Tibial artery (tissue), 4 donors: ENCODE results near the gene SYNM.
A peak's percentile ranks its signal among the peaks of the same experiment; 100 is the strongest.

ENCODE experiments used
- DNase-seq, 2 donors: peaks; one replicate each; pipeline ENCODE4 v3.0.0-alpha.2; 2019
- H3K27ac ChIP-seq, 2 donors: fragments of 200-600 bp; sonication (generic) in 1 of 2; 1 replicate in 1 of 2; 2 replicates in 1 of 2; pipeline ENCODE4 v1.5.1; 2018 to 2019; ENCODE audit warnings: mild to moderate bottlenecking in 1 of 2
- H3K27me3 ChIP-seq, 2 donors: fragments of 200-600 bp; sonication (generic) in 1 of 2; one replicate each; pipeline versions ENCODE4 v1.5.1 to v1.6.0; 2016 to 2019
- H3K36me3 ChIP-seq, 3 donors: fragments of 200-600 bp; sonication (generic) in 2 of 3; one replicate each; pipeline ENCODE4 v1.5.1; 2016 to 2019; ENCODE audit warnings: mild to moderate bottlenecking in 2 of 3
- H3K4me1 ChIP-seq, 4 donors: fragments of 200-600 bp; sonication (generic) in 2 of 4; 1 replicate in 3 of 4; 2 replicates in 1 of 4; pipeline ENCODE4 v1.5.1; 2016 to 2019
- H3K4me3 ChIP-seq, 2 donors: fragments of 200-600 bp; sonication (generic) in 1 of 2; 1 replicate in 1 of 2; 2 replicates in 1 of 2; pipeline ENCODE4 v1.5.1; 2018 to 2019; ENCODE audit warnings: mild to moderate bottlenecking in 2 of 2
- H3K9me3 ChIP-seq, 3 donors: fragments of 200-600 bp; sonication (generic) in 1 of 3; one replicate each; pipeline ENCODE4 v1.5.1; 2016 to 2019
- CTCF ChIP-seq, 2 experiments: fragments of 200-600 bp in 1 of 2; fragments of 450-650 bp in 1 of 2; IDR thresholded peaks; one replicate each; pipeline ENCODE4 v1.5.1; 2017 to 2019; ENCODE audit warnings: antibody characterized with exemption in 2 of 2, mild to moderate bottlenecking in 1 of 2, moderate library complexity in 1 of 2
- intact Hi-C: fragments of 100-400 bp; cut with DNase I; formaldehyde crosslinking; loops from one replicate; pipeline ENCODE4 v1.15.0; 2023; ENCODE audit warnings: low total_unique reads

SYNM gene

DNA sequence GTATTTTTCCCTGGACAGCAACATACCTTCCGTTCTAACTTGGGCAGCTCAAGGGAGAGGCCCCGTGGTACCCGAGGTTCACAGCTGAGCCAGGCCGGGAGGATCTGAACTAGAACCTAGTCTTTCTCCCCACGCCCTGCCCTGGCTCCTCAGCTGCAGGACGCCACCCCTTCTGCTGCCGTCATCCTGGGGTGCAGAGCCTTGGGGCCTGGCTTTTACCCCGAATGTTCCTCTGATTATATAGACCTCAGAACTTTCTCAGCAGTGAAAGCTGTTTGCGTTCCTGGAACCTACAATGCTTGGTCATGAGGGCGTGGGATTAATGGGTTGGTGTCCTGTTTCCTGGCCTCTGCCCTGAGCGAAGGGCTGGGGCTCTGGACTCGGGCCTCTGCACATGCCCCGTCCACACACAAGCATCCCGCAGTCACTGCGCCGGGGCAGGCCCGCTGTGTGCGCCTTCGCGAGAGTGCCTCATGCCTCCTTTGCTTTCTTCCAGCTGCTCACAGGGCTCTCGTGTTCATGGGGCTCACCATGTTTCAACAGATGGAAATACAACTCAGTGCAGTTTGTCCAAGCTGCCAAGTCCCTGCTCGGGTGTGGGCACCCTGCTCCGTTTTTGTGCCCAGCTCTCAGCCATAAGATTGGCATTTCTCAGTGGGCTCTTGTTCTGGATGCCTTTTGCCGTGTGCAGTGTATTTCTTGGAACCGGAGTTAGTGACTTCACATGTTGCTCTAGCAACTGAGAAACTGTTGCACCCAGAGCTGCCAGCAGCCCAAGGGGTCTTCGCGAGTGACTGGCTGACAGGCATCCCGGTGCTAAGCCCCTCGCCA lies 20.4 kb downstream of the SYNM start:
- DNase-seq: peak; percentile 37 to 87
- H3K4me3 ChIP-seq: peak overlapping the region; percentile 35 to 43
- H3K36me3 ChIP-seq: peaks cover 20 to 24% (median 21%) of the 10 kb centered on the region in 3 donors
- H3K27ac ChIP-seq: peak overlapping the region; percentile 77 to 92
- H3K4me1 ChIP-seq: peaks cover 0 to 64% (median 56%) of the 10 kb centered on the region in 4 donors
- TF ChIP-seq CTCF (IDR thresholded peaks at IDR 0.05): no peak
- no peaks in the 10 kb centered on the region for H3K27me3 ChIP-seq
- no peaks in the 10 kb centered on the region for H3K9me3 ChIP-seq
- intact Hi-C loops: no loop called here

GRCh38 chr15:99126131-99126588 lies 21.3 kb downstream of the SYNM start:
- no peaks in the 10 kb centered on the region for H3K27me3 ChIP-seq
- no peak for TF ChIP-seq CTCF (IDR thresholded peaks at IDR 0.05)
- intact Hi-C loops: no loop called here
- peaks cover 0 to 60% (median 50%) of the 10 kb centered on the region in 4 donors for H3K4me1 ChIP-seq
- H3K27ac ChIP-seq: peak overlapping the region; percentile 77 to 92
- H3K9me3 ChIP-seq: no peaks in the 10 kb centered on the region
- H3K36me3 ChIP-seq: peaks cover 27 to 32% (median 30%) of the 10 kb centered on the region in 3 donors
- no peak overlapping the region for H3K4me3 ChIP-seq
- DNase-seq: peak in 1 of 2 donors; percentile 60

DNA sequence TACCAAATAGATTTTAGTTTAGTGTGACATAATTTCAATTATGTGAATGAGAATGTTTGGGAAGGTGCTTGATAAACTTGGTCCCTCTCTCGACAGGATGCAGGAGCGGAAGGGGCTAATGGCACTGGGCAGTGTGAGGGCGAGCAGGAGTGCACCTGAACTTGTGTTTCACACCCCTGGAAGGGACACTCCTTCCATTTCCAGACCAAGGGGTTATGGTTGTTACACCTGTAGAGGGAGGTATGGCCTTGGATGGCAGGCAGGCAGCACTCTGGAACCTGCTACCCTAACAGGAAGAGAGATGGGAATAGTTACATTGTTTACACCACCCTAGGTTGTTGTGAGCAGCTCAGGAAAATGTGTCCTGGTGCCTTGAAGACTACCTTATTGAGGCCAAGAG lies 22.1 kb downstream of the SYNM start:
- TF ChIP-seq CTCF (IDR thresholded peaks at IDR 0.05): no peak
- H3K27ac ChIP-seq: peak overlapping the region; percentile 77 to 92
- H3K27me3 ChIP-seq: no peaks in the 10 kb centered on the region
- intact Hi-C loops: no loop called here
- H3K9me3 ChIP-seq: no peaks in the 10 kb centered on the region
- H3K4me3 ChIP-seq: no peak overlapping the region
- peaks cover 34 to 39% (median 38%) of the 10 kb centered on the region in 3 donors for H3K36me3 ChIP-seq
- no peak for DNase-seq
- peaks cover 0 to 52% (median 46%) of the 10 kb centered on the region in 4 donors for H3K4me1 ChIP-seq

GRCh38 chr15:99127773-99128172 lies 22.9 kb downstream of the SYNM start:
- intact Hi-C loops: no loop called here
- H3K4me3 ChIP-seq: no peak overlapping the region
- H3K36me3 ChIP-seq: peaks cover 43 to 48% (median 46%) of the 10 kb centered on the region in 3 donors
- no peak for DNase-seq
- no peaks in the 10 kb centered on the region for H3K27me3 ChIP-seq
- no peaks in the 10 kb centered on the region for H3K9me3 ChIP-seq
- peak overlapping the region in 1 of 2 donors; percentile 92 for H3K27ac ChIP-seq
- peaks cover 0 to 44% (median 39%) of the 10 kb centered on the region in 4 donors for H3K4me1 ChIP-seq
- no peak for TF ChIP-seq CTCF (IDR thresholded peaks at IDR 0.05)

- no peak for TF ChIP-seq CTCF (IDR thresholded peaks at IDR 0.05)
- peaks cover 43 to 50% (median 47%) of the 10 kb centered on the region in 3 donors for H3K36me3 ChIP-seq
- no peaks in the 10 kb centered on the region for H3K27me3 ChIP-seq
- H3K9me3 ChIP-seq: no peaks in the 10 kb centered on the region
- intact Hi-C loops: no loop called here
- H3K4me1 ChIP-seq: peaks cover 0 to 43% (median 33%) of the 10 kb centered on the region in 4 donors
- no peak overlapping the region for H3K4me3 ChIP-seq
- no peak for DNase-seq
- no peak overlapping the region for H3K27ac ChIP-seq
These were observed 23.5 kb downstream of the SYNM start for GRCh38 chr15:99128411-99128810.
